Upper lobe of left lung (tissue), 4 donors: ENCODE results near the gene DLD.

Source experiments
- EP300 ChIP-seq, 4 donors: sonication (generic); formaldehyde crosslinking; IDR thresholded peaks; one replicate each; pipeline ENCODE4 v1.5.1; 2017; ENCODE audit warnings: antibody characterized with exemption in 4 of 4, control low read depth in 2 of 4
- POLR2A ChIP-seq, 4 donors: fragments of 450-650 bp; IDR thresholded peaks; one replicate each; pipeline ENCODE4 v1.5.1; 2016 to 2017; ENCODE audit warnings: antibody characterized with exemption in 4 of 4, mild to moderate bottlenecking in 2 of 4
- POLR2AphosphoS5 ChIP-seq, 2 donors: sonication (generic); formaldehyde crosslinking; IDR thresholded peaks; one replicate each; pipeline ENCODE4 v1.5.1; 2017; ENCODE audit warnings: antibody characterized with exemption in 2 of 2
- TF ChIP-seq, protein P1 (sequence below), 6 experiments: fragments of 450-650 bp in 4 of 6; fragments of 200-600 bp in 2 of 6; sonication (generic) in 2 of 6; IDR thresholded peaks; one replicate each; pipeline ENCODE4 v1.5.1; 2016 to 2019; ENCODE audit warnings: antibody characterized with exemption in 6 of 6

DNA sequence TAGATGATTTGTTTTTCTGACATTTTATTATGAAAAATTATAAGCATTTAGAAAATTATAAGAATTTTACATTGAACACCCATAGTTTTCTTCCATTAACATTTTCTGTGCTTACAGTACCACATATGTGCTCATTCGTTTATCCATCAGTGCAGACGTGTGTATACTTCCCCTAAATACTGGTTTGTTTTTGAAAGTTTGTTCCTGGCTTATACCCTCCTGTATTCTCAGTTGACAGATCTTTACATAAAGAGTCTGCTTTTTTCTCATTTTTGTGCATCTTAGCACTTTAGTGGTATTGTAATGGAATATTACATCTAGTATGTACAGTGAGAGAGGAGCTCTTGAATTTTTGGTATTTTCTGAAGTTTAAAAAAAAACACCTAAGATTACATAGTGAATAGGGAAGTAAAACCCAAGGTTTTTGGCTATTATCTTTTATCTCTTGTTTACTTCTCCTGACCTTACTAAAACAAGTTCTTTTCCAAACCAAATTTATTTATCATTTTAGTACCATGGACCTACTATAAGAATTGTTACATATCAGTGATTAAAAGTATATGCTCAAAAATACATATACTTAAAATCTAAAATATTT lies 8.1 kb downstream of the DLD start:
- TF ChIP-seq, protein P1, sequence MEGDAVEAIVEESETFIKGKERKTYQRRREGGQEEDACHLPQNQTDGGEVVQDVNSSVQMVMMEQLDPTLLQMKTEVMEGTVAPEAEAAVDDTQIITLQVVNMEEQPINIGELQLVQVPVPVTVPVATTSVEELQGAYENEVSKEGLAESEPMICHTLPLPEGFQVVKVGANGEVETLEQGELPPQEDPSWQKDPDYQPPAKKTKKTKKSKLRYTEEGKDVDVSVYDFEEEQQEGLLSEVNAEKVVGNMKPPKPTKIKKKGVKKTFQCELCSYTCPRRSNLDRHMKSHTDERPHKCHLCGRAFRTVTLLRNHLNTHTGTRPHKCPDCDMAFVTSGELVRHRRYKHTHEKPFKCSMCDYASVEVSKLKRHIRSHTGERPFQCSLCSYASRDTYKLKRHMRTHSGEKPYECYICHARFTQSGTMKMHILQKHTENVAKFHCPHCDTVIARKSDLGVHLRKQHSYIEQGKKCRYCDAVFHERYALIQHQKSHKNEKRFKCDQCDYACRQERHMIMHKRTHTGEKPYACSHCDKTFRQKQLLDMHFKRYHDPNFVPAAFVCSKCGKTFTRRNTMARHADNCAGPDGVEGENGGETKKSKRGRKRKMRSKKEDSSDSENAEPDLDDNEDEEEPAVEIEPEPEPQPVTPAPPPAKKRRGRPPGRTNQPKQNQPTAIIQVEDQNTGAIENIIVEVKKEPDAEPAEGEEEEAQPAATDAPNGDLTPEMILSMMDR (IDR thresholded peaks at IDR 0.05), result no peak
- TF ChIP-seq POLR2A (IDR thresholded peaks at IDR 0.05) (no peak), POLR2AphosphoS5 (IDR thresholded peaks at IDR 0.05) (no peak), EP300 (IDR thresholded peaks at IDR 0.05) (no peak)
